Endothelial cell of umbilical vein (primary cell): ENCODE data around the gene FBXL3.

Experiments used
- EZH2 ChIP-seq: IDR thresholded peaks from 2 replicates; pipeline ENCODE4 v1.6.1; 2012; ENCODE audit warnings: borderline replicate concordance, low read depth, mild to moderate bottlenecking, moderate library complexity, low read length, inconsistent platforms; ENCODE audit not compliant: severe bottlenecking
- POLR2A ChIP-seq: IDR thresholded peaks from 2 replicates; pipeline ENCODE4 v1.6.1; 2012; ENCODE audit warnings: low read depth, mild to moderate bottlenecking, control low read depth, low read length
- TF ChIP-seq, protein P1 (sequence below), 2 donors: IDR thresholded peaks; 1 replicate in 1 of 2; 2 replicates in 1 of 2; pipeline ENCODE4 v1.5.1; 2011; ENCODE audit warnings: low read length in 2 of 2, mild to moderate bottlenecking in 2 of 2, moderate library complexity in 2 of 2, control low read depth in 1 of 2, inconsistent platforms in 1 of 2, low read depth in 1 of 2; ENCODE audit not compliant: insufficient read depth in 1 of 2; ENCODE audit errors: extremely low read depth in 1 of 2
- TF ChIP-seq, protein P2 (sequence below): IDR thresholded peaks from 2 replicates; pipeline ENCODE4 v1.6.1; 2011; ENCODE audit not compliant: insufficient read depth, insufficient read length

DNA sequence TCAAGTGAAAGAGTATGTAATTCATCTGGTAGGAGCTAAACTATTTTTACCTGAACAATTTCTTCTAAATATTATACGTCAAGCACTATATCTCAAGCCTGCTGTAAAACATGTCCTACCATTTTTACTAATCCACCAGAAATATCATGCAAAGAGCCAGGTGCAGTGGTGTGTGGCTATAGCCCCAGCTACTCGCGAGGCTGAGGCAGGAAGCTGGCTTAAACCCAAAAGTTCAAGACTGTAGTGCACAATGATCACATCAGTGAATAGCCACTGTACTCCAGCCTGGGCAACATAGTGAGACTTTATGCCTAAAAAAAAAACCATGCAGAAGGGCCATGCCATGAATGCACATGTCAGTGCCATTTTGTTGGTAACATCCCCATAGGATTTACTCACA is 55.7 kb downstream of the FBXL3 start:
- no peak for TF ChIP-seq POLR2A
- no peak for TF ChIP-seq EZH2
- TF ChIP-seq, protein P1, sequence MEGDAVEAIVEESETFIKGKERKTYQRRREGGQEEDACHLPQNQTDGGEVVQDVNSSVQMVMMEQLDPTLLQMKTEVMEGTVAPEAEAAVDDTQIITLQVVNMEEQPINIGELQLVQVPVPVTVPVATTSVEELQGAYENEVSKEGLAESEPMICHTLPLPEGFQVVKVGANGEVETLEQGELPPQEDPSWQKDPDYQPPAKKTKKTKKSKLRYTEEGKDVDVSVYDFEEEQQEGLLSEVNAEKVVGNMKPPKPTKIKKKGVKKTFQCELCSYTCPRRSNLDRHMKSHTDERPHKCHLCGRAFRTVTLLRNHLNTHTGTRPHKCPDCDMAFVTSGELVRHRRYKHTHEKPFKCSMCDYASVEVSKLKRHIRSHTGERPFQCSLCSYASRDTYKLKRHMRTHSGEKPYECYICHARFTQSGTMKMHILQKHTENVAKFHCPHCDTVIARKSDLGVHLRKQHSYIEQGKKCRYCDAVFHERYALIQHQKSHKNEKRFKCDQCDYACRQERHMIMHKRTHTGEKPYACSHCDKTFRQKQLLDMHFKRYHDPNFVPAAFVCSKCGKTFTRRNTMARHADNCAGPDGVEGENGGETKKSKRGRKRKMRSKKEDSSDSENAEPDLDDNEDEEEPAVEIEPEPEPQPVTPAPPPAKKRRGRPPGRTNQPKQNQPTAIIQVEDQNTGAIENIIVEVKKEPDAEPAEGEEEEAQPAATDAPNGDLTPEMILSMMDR (IDR thresholded peaks at IDR 0.05; ENCODE audit: extremely low read depth in 1 of 2, insufficient read depth in 1 of 2, low read depth in 1 of 2, low read length in 2 of 2) = no peak
- TF ChIP-seq, protein P2, sequence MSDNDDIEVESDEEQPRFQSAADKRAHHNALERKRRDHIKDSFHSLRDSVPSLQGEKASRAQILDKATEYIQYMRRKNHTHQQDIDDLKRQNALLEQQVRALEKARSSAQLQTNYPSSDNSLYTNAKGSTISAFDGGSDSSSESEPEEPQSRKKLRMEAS = no peak
